Measurements from ENCODE around the gene RCL1.
"Not testable (repeated sequence)": the region's sequence is repeated elsewhere in the genome, so short reads cannot be mapped to it uniquely, and the experiment has no call there.

Gene RCL1

GRCh38 chr9:4873066-4873465, 80.3 kb downstream of the RCL1 start:
- no peak overlapping the region for H3K4me3 ChIP-seq (ENCODE audit: low read depth, low read length)

DNA sequence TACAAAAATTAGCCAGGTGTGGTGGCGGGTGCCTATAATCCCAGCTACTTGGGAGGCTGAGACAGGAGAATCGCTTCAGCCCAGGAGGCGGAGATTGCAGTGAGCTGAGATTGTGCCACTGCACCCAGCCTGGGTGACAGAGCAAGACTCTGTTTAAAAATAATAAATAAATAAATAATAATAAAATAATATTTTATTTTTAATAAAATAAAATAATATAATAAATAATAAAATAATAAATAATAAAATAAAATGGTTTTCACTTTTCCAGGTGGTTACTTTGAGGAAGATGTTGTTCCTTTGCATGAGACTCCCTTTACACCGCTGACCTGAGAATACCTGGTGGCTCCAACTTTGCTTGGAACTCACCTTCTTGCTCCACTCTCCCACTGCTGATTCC, 82.8 kb downstream of the RCL1 start:
- no peak overlapping the region for H3K4me3 ChIP-seq (ENCODE audit: low read depth, low read length)

DNA sequence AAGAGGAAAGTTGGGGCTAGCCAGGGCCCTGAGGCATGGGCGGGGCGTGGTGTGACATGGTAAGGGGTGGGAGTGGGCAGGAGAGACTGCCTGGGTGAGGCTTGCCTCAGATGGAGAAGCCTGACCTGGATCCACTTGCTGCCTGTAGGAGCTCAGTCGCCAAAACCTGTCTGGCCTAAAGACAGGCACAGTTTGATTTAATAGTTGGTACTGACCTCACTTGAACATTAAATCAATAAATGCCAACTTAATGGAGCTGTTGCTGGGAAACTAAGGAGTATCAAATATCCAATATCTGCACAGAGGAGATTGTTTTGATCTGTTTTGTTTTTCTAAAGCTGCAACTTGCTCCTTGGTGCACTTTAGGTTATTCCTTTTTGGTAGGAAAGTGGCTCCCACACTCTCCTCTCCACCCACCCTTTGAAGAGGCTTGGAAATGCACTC, 86.4 kb downstream of the RCL1 start:
- no peak overlapping the region for H3K4me3 ChIP-seq (ENCODE audit: low read depth, low read length)

DNA sequence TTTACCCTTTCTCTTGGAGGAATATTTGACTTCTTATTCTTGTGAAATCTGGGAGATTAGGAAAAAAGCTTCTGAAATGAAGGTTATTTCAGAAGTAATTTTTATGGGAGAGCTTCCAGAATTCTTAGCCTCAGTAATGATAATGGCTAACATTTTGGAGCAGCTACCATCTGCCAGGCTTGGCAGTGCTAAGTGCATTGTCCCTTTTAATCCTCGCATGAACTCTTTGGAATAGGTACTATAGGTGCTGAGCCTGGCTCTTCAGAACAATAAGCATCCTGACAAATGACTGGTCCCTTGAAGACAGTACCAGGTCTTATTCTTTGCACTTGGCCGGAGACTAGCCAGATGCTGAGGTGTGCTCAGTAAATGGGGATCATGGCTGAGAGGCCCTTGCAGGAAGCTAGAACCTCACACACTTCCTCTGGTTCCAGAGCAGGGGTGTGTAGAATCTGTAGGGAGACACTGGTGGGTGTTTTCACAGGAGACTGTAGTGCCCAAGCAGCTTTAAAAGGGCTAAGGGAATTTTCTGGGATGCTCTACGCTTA, 90.7 kb downstream of the RCL1 start:
- H3K4me3 ChIP-seq (ENCODE audit: low read depth, low read length): no peak overlapping the region

GRCh38 chr9:4886698-4887097, 94.0 kb downstream of the RCL1 start:
- no peak overlapping the region for H3K4me3 ChIP-seq (ENCODE audit: low read depth, low read length)

DNA sequence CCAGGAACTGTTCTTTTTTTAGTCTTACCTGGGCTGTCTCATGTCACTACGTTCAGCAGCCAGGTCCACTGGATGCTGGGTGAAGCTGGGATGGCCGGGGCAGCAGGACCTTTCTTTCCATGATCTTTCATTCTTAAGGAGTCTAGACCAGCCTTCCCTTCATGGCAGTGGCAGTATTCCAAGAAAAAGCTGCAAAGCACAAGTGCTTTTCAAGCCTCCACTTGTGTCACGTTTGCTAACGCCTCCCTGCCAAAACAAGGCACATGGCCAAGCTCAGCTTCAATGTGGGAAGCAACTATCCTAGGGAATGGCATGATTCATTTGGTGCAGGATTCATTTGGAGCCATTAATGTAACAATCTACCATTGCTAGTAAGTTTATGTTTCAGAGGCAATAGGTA, 94.8 kb downstream of the RCL1 start:
- H3K4me3 ChIP-seq (ENCODE audit: low read depth, low read length): no peak overlapping the region

DNA sequence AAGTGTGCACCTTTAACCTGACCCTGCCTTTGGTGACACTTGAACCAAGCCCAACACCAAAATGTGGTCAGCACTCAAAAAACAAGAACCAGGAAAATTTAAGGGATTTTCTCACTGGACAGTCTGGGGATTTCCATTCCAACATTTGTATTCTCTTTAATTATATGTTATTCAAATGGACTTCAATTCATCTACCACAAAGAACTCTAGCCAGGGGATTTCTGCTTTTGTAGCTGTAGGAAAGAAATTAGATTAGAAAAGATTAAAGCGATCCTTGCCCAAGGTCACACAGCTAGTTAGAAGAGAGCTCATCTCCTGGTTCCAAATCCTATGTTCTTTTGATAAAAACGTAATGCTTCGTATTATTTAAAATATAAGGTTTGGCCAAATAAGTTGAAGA, 97.5 kb downstream of the RCL1 start:
- H3K4me3 ChIP-seq (ENCODE audit: low read depth, low read length): no peak overlapping the region

DNA sequence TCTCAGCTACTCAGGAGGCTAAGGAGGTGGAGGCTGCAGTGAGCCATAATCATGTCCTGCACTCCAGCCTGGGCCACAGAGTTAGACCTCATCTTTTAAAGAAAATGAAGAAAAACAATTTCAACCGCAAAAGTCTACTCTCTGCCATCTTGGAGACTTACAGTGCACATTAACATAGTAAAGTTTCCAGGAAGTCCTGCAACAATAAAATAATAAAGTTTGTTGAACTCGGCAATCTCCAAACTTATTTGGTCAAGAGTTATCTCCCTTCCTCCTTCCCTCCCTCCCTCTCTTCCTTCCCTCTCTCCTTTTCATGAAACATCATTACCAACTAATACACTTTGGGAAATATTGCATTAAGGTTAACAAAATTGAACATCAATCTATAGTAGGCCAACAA, 98.2 kb downstream of the RCL1 start:
- H3K4me3 ChIP-seq (ENCODE audit: low read depth, low read length): no peak overlapping the region

DNA sequence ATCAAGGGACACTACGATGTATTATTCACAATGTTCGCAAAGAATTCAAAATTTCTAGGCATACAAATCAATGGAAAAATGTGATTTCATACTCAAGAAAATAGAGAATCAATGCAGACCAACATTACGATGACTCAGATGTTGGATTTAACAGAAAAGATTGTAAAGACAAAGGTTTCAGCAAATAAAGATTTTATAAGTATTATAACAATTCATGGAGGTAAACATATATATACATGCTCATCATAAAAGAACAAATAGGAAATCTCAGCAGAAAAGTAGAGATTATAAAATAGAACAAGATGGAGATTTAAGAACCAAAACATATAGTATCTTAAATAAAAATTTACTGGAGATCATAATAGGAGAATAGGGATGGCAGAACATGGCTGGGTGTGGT, 98.9 kb downstream of the RCL1 start:
- H3K4me3 ChIP-seq (ENCODE audit: low read depth, low read length): no peak overlapping the region

- no peak overlapping the region for H3K4me3 ChIP-seq (ENCODE audit: low read depth, low read length)
Measured at GRCh38 chr9:4892501-4893194, 99.9 kb downstream of the RCL1 start.

DNA sequence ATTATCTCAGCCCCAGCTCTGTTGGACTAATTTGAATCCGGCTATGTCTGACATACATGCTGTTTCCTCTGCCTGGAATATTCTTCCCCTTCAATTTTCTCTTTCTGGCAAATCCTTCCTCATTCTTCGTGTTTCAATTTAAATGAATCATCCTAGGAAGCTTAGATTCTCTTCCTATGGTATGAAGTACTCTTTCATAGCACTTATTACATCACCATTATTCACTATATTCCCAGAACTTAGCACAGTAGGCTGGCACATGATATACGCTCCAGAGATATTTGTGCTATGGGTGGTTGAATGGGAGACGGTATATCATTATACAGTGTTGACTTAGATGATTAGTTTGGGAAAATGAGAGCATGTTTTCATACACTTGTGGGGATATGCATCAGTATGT, 101.3 kb downstream of the RCL1 start:
- H3K4me3 ChIP-seq (ENCODE audit: low read depth, low read length): no peak overlapping the region

DNA sequence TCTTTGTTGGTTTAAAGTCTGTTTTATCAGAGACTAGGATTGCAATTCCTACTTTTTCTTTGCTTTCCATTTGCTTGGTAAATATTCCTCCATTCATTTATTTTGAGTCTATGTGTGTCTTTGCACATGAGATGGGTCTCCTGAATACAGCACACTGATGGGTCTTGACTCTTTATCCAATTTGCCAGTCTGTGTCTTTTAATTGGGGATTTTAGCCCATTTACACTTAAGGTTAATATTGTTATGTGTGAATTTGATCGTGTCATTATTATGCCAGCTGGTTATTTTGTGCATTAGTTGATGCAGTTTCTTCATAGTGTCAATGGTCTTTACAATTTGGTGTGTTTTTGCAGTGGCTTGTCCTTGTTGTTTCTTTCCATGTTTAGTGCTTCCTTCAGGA, 107.1 kb downstream of the RCL1 start:
- H3K4me3 ChIP-seq (ENCODE audit: low read depth, low read length): not testable (repeated sequence)

- H3K4me3 ChIP-seq (ENCODE audit: low read depth, low read length): not testable (repeated sequence)
Measured at GRCh38 chr9:4901401-4902134, 108.8 kb downstream of the RCL1 start.

- H3K4me3 ChIP-seq (ENCODE audit: low read depth, low read length): no peak overlapping the region
Measured at GRCh38 chr9:4902135-4902475, 109.4 kb downstream of the RCL1 start.

DNA sequence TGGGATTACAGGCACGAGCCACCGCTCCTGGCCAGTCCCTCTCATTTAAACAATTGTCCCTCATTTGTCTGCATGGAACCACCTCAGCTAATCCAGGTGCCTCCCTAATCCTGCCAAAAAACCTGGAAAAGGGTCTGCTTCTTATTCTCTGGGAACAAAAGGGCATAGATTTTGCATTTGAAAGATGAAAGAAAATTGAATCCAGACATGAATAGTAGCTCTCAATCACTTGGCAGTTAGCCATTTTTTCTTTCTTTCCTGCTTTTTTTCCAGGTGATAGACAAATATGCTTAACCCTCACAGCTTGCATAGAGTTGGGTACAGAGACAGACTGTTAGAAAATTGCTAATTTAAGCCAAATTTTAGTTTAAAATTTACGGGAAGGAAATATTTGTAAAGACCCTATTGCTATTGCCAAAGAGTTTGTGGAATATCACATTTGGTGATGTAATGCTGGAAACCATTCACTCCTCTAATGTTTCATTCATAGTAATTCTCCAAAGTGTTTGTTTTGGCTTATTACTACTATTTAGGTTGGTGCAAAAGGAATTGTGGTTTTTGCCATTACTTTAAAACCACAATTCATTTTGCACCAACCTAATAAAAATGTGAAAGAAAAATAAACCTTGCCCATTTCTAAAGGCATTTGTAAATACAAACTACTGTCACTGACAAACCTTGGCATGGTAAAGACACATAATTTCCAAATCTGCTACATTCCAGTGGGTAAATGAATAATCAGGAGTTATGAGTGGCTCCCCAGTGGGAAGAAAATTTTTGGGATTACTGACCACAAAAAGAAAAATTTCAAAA, 111.8 kb downstream of the RCL1 start:
- H3K4me3 ChIP-seq (ENCODE audit: low read depth, low read length): no peak overlapping the region

DNA sequence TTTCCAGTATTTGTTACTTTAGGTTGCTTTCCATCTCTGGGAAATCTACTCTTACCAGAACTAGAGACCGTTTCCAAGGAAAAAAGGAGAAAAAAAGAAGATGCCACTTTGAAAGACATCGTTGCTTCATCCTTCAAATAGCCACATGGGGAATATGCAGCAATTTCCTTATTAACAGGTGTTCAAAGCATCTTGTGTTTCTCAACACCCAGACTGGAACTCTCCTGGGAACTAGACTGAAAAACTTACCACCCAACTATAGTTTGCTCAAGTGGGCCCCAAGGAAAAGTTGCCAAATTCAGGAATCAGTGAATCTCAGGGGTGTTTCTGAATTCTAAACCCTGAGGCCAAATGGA, 112.4 kb downstream of the RCL1 start:
- no peak overlapping the region for H3K4me3 ChIP-seq (ENCODE audit: low read depth, low read length)

Measured in iPS-11a (cell line).